Suprapubic skin (tissue), 4 donors: ENCODE data around the gene GRIA3. TPM values are rescaled to one million over a fixed set of nuclear protein-coding genes. Genes with fewer than 3 reads are reported as not detected.

ENCODE experiments used
- DNase-seq, 2 donors: peaks; one replicate each; pipeline ENCODE4 v3.0.0-alpha.2; 2019; ENCODE audit warnings: low spot score in 2 of 2
- H3K27ac ChIP-seq: fragments of 200-600 bp; sonication (generic); one replicate; pipeline ENCODE4 v1.5.1; 2019
- H3K27me3 ChIP-seq: fragments of 200-600 bp; sonication (generic); one replicate; pipeline ENCODE4 v1.5.1; 2019
- H3K36me3 ChIP-seq: fragments of 200-600 bp; sonication (generic); one replicate; pipeline ENCODE4 v1.5.1; 2019
- H3K4me1 ChIP-seq: fragments of 200-600 bp; sonication (generic); one replicate; pipeline ENCODE4 v1.5.1; 2019
- H3K4me3 ChIP-seq: fragments of 200-600 bp; sonication (generic); one replicate; pipeline ENCODE4 v1.5.1; 2019; ENCODE audit warnings: mild to moderate bottlenecking
- H3K9me3 ChIP-seq: fragments of 200-600 bp; sonication (generic); one replicate; pipeline ENCODE4 v1.5.1; 2019
- CTCF ChIP-seq, 2 donors: fragments of 200-600 bp in 1 of 2; fragments of 450-650 bp in 1 of 2; sonication (generic) in 1 of 2; IDR thresholded peaks; one replicate each; pipeline ENCODE4 v1.5.1; 2016 to 2019; ENCODE audit warnings: antibody characterized with exemption in 2 of 2, mild to moderate bottlenecking in 1 of 2, moderate library complexity in 1 of 2
- EP300 ChIP-seq: sonication (generic); formaldehyde crosslinking; IDR thresholded peaks from one replicate; pipeline ENCODE4 v1.6.1; 2017; ENCODE audit warnings: antibody characterized with exemption
- POLR2A ChIP-seq, 2 donors: fragments of 450-650 bp; IDR thresholded peaks; one replicate each; pipeline ENCODE4 v1.6.1; 2017; ENCODE audit warnings: antibody characterized with exemption in 2 of 2, mild to moderate bottlenecking in 2 of 2, moderate library complexity in 2 of 2
- POLR2AphosphoS5 ChIP-seq, 3 donors: sonication (generic); formaldehyde crosslinking; IDR thresholded peaks; one replicate each; pipeline ENCODE4 v1.6.1; 2017; ENCODE audit warnings: antibody characterized with exemption in 3 of 3
- WGBS: methylation state at CpG from one replicate; pipeline ENCODE4 v1.1.5; 2018; 5-methylcytosine and 5-hydroxymethylcytosine counted together
- total RNA-seq, 4 donors: library from RNA; depleted of rRNA; stranded (reverse); fragments of >200 nt; gene quantifications; one replicate each; pipeline ENCODE4 v1.1.0, GENCODE V29; 2016

GRIA3 gene
- total RNA-seq, 4 donors from 2014 or later: 0.19 to 0.38 (median 0.29) TPM; not detected in 1

GRCh38 chrX:123449335-123449734 is 265.3 kb downstream of the GRIA3 start:
- no peaks in the 10 kb centered on the region for H3K36me3 ChIP-seq
- H3K27ac ChIP-seq: no peak overlapping the region
- H3K4me1 ChIP-seq: no peaks in the 10 kb centered on the region
- H3K27me3 ChIP-seq: no peaks in the 10 kb centered on the region
- no peak overlapping the region for H3K4me3 ChIP-seq
- no peak for DNase-seq
- TF ChIP-seq POLR2AphosphoS5 (IDR thresholded peaks at IDR 0.05) (no peak), POLR2A (IDR thresholded peaks at IDR 0.05) (no peak), EP300 (no peak), CTCF (IDR thresholded peaks at IDR 0.05) (no peak)
- WGBS: 76% methylated on average over 4 of the region's 4 CpGs
- H3K9me3 ChIP-seq: no peaks in the 10 kb centered on the region

- 48% methylated on average over 3 of the region's 3 CpGs for WGBS
- no peak for DNase-seq
- TF ChIP-seq CTCF (IDR thresholded peaks at IDR 0.05) (no peak), POLR2AphosphoS5 (IDR thresholded peaks at IDR 0.05) (no peak), POLR2A (IDR thresholded peaks at IDR 0.05) (no peak), EP300 (no peak)
- H3K9me3 ChIP-seq: no peaks in the 10 kb centered on the region
- H3K4me1 ChIP-seq: no peaks in the 10 kb centered on the region
- no peak overlapping the region for H3K4me3 ChIP-seq
- H3K27ac ChIP-seq: no peak overlapping the region
- no peaks in the 10 kb centered on the region for H3K36me3 ChIP-seq
- H3K27me3 ChIP-seq: no peaks in the 10 kb centered on the region
These were observed 266.1 kb downstream of the GRIA3 start for GRCh38 chrX:123450222-123450621.

- H3K4me1 ChIP-seq: no peaks in the 10 kb centered on the region
- no peaks in the 10 kb centered on the region for H3K36me3 ChIP-seq
- DNase-seq: no peak
- no peaks in the 10 kb centered on the region for H3K27me3 ChIP-seq
- 79% methylated on average over 1 of the region's 1 CpG for WGBS
- H3K27ac ChIP-seq: no peak overlapping the region
- H3K9me3 ChIP-seq: no peaks in the 10 kb centered on the region
- TF ChIP-seq POLR2AphosphoS5 (IDR thresholded peaks at IDR 0.05) (no peak), EP300 (no peak)
- no peak overlapping the region for H3K4me3 ChIP-seq
These were observed 270.8 kb downstream of the GRIA3 start for GRCh38 chrX:123454712-123455431.

- H3K9me3 ChIP-seq: no peaks in the 10 kb centered on the region
- 38% methylated on average over 1 of the region's 1 CpG for WGBS
These were observed 271.6 kb downstream of the GRIA3 start for GRCh38 chrX:123455693-123456092.

GRCh38 chrX:123464709-123465108 is 280.6 kb downstream of the GRIA3 start:
- Histone ChIP-seq H3K27me3 (no peaks in the 10 kb centered on the region), H3K9me3 (no peaks in the 10 kb centered on the region), H3K4me1 (no peaks in the 10 kb centered on the region), H3K36me3 (no peaks in the 10 kb centered on the region), H3K4me3 (no peak overlapping the region), H3K27ac (no peak overlapping the region)
- DNase-seq: no peak
- TF ChIP-seq CTCF (IDR thresholded peaks at IDR 0.05): no peak
- WGBS: 66% methylated on average over 10 of the region's 10 CpGs

More at GRCh38 chrX:123455693-123456092, 271.6 kb downstream of the GRIA3 start:
- no peak for DNase-seq
- H3K27ac ChIP-seq: no peak overlapping the region
- H3K27me3 ChIP-seq: no peaks in the 10 kb centered on the region
- no peaks in the 10 kb centered on the region for H3K4me1 ChIP-seq
- H3K4me3 ChIP-seq: no peak overlapping the region
- TF ChIP-seq EP300 (no peak), POLR2A (IDR thresholded peaks at IDR 0.05) (no peak), CTCF (IDR thresholded peaks at IDR 0.05) (no peak), POLR2AphosphoS5 (IDR thresholded peaks at IDR 0.05) (no peak)
- no peaks in the 10 kb centered on the region for H3K36me3 ChIP-seq

- Histone ChIP-seq H3K27ac (no peak overlapping the region), H3K4me3 (no peak overlapping the region), H3K9me3 (no peaks in the 10 kb centered on the region), H3K36me3 (no peaks in the 10 kb centered on the region), H3K27me3 (no peaks in the 10 kb centered on the region), H3K4me1 (no peaks in the 10 kb centered on the region)
- no peak for DNase-seq
- WGBS: 66% methylated on average over 4 of the region's 4 CpGs
- no peak for TF ChIP-seq CTCF (IDR thresholded peaks at IDR 0.05)
- no peak for TF ChIP-seq EP300
- no peak for TF ChIP-seq POLR2A (IDR thresholded peaks at IDR 0.05)
- no peak for TF ChIP-seq POLR2AphosphoS5 (IDR thresholded peaks at IDR 0.05)
These were observed 284.4 kb downstream of the GRIA3 start for GRCh38 chrX:123468481-123468880.
